Stimulated activated naive CD8-positive, alpha-beta T cell treated with anti-CD3 and anti-CD28 coated beads, Interleukin-15, Interleukin-2, amounts not matched to agents 100 ng/mL and 50 ng/mL, for 24 hours (primary cell): Measurements from ENCODE around the gene IGF2BP3.
"Not testable (repeated sequence)": the region's sequence is repeated elsewhere in the genome, so short reads cannot be mapped to it uniquely, and the experiment has no call there.

Experiments
- H3K27ac Mint-ChIP-seq: one replicate; pipeline ENCODE4 v1.8.0; 2021; ENCODE audit warnings: mild to moderate bottlenecking, mixed read lengths
- H3K27me3 Mint-ChIP-seq: one replicate; pipeline ENCODE4 v1.8.0; 2021; ENCODE audit warnings: mixed read lengths
- H3K36me3 Mint-ChIP-seq: one replicate; pipeline ENCODE4 v1.8.0; 2021; ENCODE audit warnings: low read depth, mixed read lengths
- H3K4me1 Mint-ChIP-seq: one replicate; pipeline ENCODE4 v1.8.0; 2021; ENCODE audit warnings: low read depth, mixed read lengths
- H3K4me3 Mint-ChIP-seq: one replicate; pipeline ENCODE4 v1.8.0; 2021; ENCODE audit warnings: mild to moderate bottlenecking, mixed read lengths
- H3K9me3 Mint-ChIP-seq: one replicate; pipeline ENCODE4 v1.8.0; 2021; ENCODE audit warnings: mixed read lengths

Gene IGF2BP3

GRCh38 chr7:23336799-23337283, 133.4 kb downstream of the IGF2BP3 start:
- Mint-ChIP-seq H3K27me3 (peaks cover 15% of the 10 kb centered on the region), H3K36me3 (no peaks in the 10 kb centered on the region), H3K9me3 (no peaks in the 10 kb centered on the region), H3K27ac (no peak overlapping the region), H3K4me3 (no peak overlapping the region), H3K4me1 (no peaks in the 10 kb centered on the region)

- Mint-ChIP-seq H3K27me3 (peaks cover 18% of the 10 kb centered on the region), H3K9me3 (no peaks in the 10 kb centered on the region), H3K4me3 (no peak overlapping the region)
These were observed 134.2 kb downstream of the IGF2BP3 start for GRCh38 chr7:23336086-23336485.

GRCh38 chr7:23335621-23336020, 134.7 kb downstream of the IGF2BP3 start:
- Mint-ChIP-seq H3K4me1 (no peaks in the 10 kb centered on the region), H3K4me3 (no peak overlapping the region), H3K27ac (no peak overlapping the region), H3K27me3 (peaks cover 18% of the 10 kb centered on the region), H3K36me3 (no peaks in the 10 kb centered on the region), H3K9me3 (no peaks in the 10 kb centered on the region)

More at GRCh38 chr7:23336086-23336485, 134.2 kb downstream of the IGF2BP3 start:
- Mint-ChIP-seq H3K36me3 (no peaks in the 10 kb centered on the region), H3K4me1 (no peaks in the 10 kb centered on the region), H3K27ac (no peak overlapping the region)

GRCh38 chr7:23335136-23335535, 135.2 kb downstream of the IGF2BP3 start:
- H3K4me1 Mint-ChIP-seq: no peaks in the 10 kb centered on the region
- H3K27ac Mint-ChIP-seq: no peak overlapping the region
- peaks cover 18% of the 10 kb centered on the region for H3K27me3 Mint-ChIP-seq
- H3K9me3 Mint-ChIP-seq: no peaks in the 10 kb centered on the region
- H3K36me3 Mint-ChIP-seq: no peaks in the 10 kb centered on the region
- H3K4me3 Mint-ChIP-seq: no peak overlapping the region

GRCh38 chr7:23334482-23335056, 135.7 kb downstream of the IGF2BP3 start:
- peaks cover 18% of the 10 kb centered on the region for H3K27me3 Mint-ChIP-seq
- H3K9me3 Mint-ChIP-seq: no peaks in the 10 kb centered on the region
- no peak overlapping the region for H3K4me3 Mint-ChIP-seq
- H3K27ac Mint-ChIP-seq: no peak overlapping the region
- H3K36me3 Mint-ChIP-seq: no peaks in the 10 kb centered on the region
- H3K4me1 Mint-ChIP-seq: no peaks in the 10 kb centered on the region

- H3K4me1 Mint-ChIP-seq: no peaks in the 10 kb centered on the region
- no peaks in the 10 kb centered on the region for H3K36me3 Mint-ChIP-seq
- no peak overlapping the region for H3K4me3 Mint-ChIP-seq
- H3K27ac Mint-ChIP-seq: no peak overlapping the region
- H3K9me3 Mint-ChIP-seq: no peaks in the 10 kb centered on the region
- H3K27me3 Mint-ChIP-seq: peaks cover 11% of the 10 kb centered on the region
These were observed 136.5 kb downstream of the IGF2BP3 start for GRCh38 chr7:23333671-23334246.

- no peaks in the 10 kb centered on the region for H3K36me3 Mint-ChIP-seq
- H3K4me1 Mint-ChIP-seq: no peaks in the 10 kb centered on the region
- H3K4me3 Mint-ChIP-seq: no peak overlapping the region
- H3K27me3 Mint-ChIP-seq: peaks cover 11% of the 10 kb centered on the region
- no peaks in the 10 kb centered on the region for H3K9me3 Mint-ChIP-seq
- no peak overlapping the region for H3K27ac Mint-ChIP-seq
These were observed 137.2 kb downstream of the IGF2BP3 start for GRCh38 chr7:23332910-23333612.

- no peak overlapping the region for H3K4me3 Mint-ChIP-seq
- H3K27ac Mint-ChIP-seq: no peak overlapping the region
- peaks cover 8% of the 10 kb centered on the region for H3K27me3 Mint-ChIP-seq
- no peaks in the 10 kb centered on the region for H3K9me3 Mint-ChIP-seq
- H3K4me1 Mint-ChIP-seq: no peaks in the 10 kb centered on the region
- H3K36me3 Mint-ChIP-seq: no peaks in the 10 kb centered on the region
These were observed 138.1 kb downstream of the IGF2BP3 start for GRCh38 chr7:23332193-23332592.

GRCh38 chr7:23331132-23331531, 139.2 kb downstream of the IGF2BP3 start:
- peaks cover 8% of the 10 kb centered on the region for H3K27me3 Mint-ChIP-seq
- H3K9me3 Mint-ChIP-seq: no peaks in the 10 kb centered on the region
- no peaks in the 10 kb centered on the region for H3K36me3 Mint-ChIP-seq

GRCh38 chr7:23315366-23315765, 154.9 kb downstream of the IGF2BP3 start:
- Mint-ChIP-seq H3K27ac (no peak overlapping the region), H3K27me3 (peaks cover 3% of the 10 kb centered on the region), H3K4me1 (peaks cover 7% of the 10 kb centered on the region), H3K9me3 (no peaks in the 10 kb centered on the region), H3K36me3 (peaks cover 11% of the 10 kb centered on the region), H3K4me3 (no peak overlapping the region)

More at GRCh38 chr7:23331132-23331531, 139.2 kb downstream of the IGF2BP3 start:
- Mint-ChIP-seq H3K4me3 (no peak overlapping the region), H3K27ac (no peak overlapping the region), H3K4me1 (no peaks in the 10 kb centered on the region)

- H3K9me3 Mint-ChIP-seq, H3K4me3 Mint-ChIP-seq, H3K27ac Mint-ChIP-seq, H3K27me3 Mint-ChIP-seq: not testable (repeated sequence)
- peaks cover 42% of the 10 kb centered on the region for H3K36me3 Mint-ChIP-seq
- H3K4me1 Mint-ChIP-seq: peaks cover 13% of the 10 kb centered on the region
These were observed 158.2 kb downstream of the IGF2BP3 start for GRCh38 chr7:23312141-23312540.

GRCh38 chr7:23308754-23309153, 161.5 kb downstream of the IGF2BP3 start:
- no peaks in the 10 kb centered on the region for H3K27me3 Mint-ChIP-seq
- H3K27ac Mint-ChIP-seq: no peak overlapping the region
- peaks cover 71% of the 10 kb centered on the region for H3K36me3 Mint-ChIP-seq
- no peak overlapping the region for H3K4me3 Mint-ChIP-seq
- H3K4me1 Mint-ChIP-seq: peaks cover 36% of the 10 kb centered on the region
- no peaks in the 10 kb centered on the region for H3K9me3 Mint-ChIP-seq

- Mint-ChIP-seq H3K36me3 (peaks cover 81% of the 10 kb centered on the region), H3K9me3 (no peaks in the 10 kb centered on the region), H3K4me3 (no peak overlapping the region), H3K27me3 (no peaks in the 10 kb centered on the region), H3K27ac (peak overlapping the region; percentile 64), H3K4me1 (peaks cover 47% of the 10 kb centered on the region)
These were observed 163.3 kb downstream of the IGF2BP3 start for GRCh38 chr7:23306936-23307521.

GRCh38 chr7:23299770-23300300, 170.5 kb downstream of the IGF2BP3 start:
- Mint-ChIP-seq H3K27me3 (peaks cover 3% of the 10 kb centered on the region), H3K4me1 (peaks cover 48% of the 10 kb centered on the region), H3K36me3 (peaks cover 38% of the 10 kb centered on the region), H3K27ac (peak overlapping the region; percentile 96), H3K4me3 (peak overlapping the region; percentile 93), H3K9me3 (no peaks in the 10 kb centered on the region)
